Astrocyte of the cerebellum (primary cell): ENCODE measurements around the gene EML2.
"Not testable (repeated sequence)": the region's sequence is repeated elsewhere in the genome, so short reads cannot be mapped to it uniquely, and the experiment has no call there.

ENCODE experiments used
- DNase-seq: peaks from one replicate; pipeline ENCODE4 v3.0.0-alpha.2; 2011; ENCODE audit warnings: low read depth
- H3K4me3 ChIP-seq: 2 replicates; pipeline ENCODE4 v1.5.1; 2011; ENCODE audit warnings: mild to moderate bottlenecking, low read depth, low read length, moderate library complexity
- CTCF ChIP-seq: IDR thresholded peaks from 2 replicates; pipeline ENCODE4 v1.5.1; 2012; ENCODE audit warnings: low read length, low read depth, moderate library complexity, mild to moderate bottlenecking; ENCODE audit errors: missing control alignments
- in situ Hi-C: cut with HindIII; loops from 2 replicates; pipeline ENCODE4 v1.10.0; 2017; ENCODE audit warnings: low sequenced_read_pairs

EML2 gene

GRCh38 chr19:45632468-45633196 lies 6.6 kb downstream of the EML2 start:
- H3K4me3 ChIP-seq = no peak overlapping the region
- in situ Hi-C loops = no loop called here
- TF ChIP-seq CTCF = no peak
- peak; percentile 67 for DNase-seq

- no peak overlapping the region for H3K4me3 ChIP-seq
- in situ Hi-C loops = no loop called here
- TF ChIP-seq CTCF = no peak
- DNase-seq = peak; percentile 88
Measured at GRCh38 chr19:45630463-45630862, 8.7 kb downstream of the EML2 start.

- in situ Hi-C loops = no loop called here
- no peak for DNase-seq
- H3K4me3 ChIP-seq = no peak overlapping the region
- TF ChIP-seq CTCF = no peak
Measured at GRCh38 chr19:45629704-45630103, 9.5 kb downstream of the EML2 start.

- DNase-seq, H3K4me3 ChIP-seq, in situ Hi-C loops: not testable (repeated sequence)
Measured at GRCh38 chr19:45628219-45628618, 11.0 kb downstream of the EML2 start.

- H3K4me3 ChIP-seq = no peak overlapping the region
- no peak for DNase-seq
- no peak for TF ChIP-seq CTCF
- in situ Hi-C loops = no loop called here
Measured at GRCh38 chr19:45623984-45624383, 15.2 kb downstream of the EML2 start.

- no peak for TF ChIP-seq CTCF
- no peak for DNase-seq
- in situ Hi-C loops = no loop called here
- H3K4me3 ChIP-seq = no peak overlapping the region
Measured at GRCh38 chr19:45621976-45622503, 17.2 kb downstream of the EML2 start.

- H3K4me3 ChIP-seq = no peak overlapping the region
- in situ Hi-C loops = no loop called here
Measured at GRCh38 chr19:45621389-45621788, 17.8 kb downstream of the EML2 start.

More at GRCh38 chr19:45621389-45621788, 17.8 kb downstream of the EML2 start:
- TF ChIP-seq CTCF = no peak
- DNase-seq = no peak
